GM23248 (cell line): ENCODE data around the gene RCL1.

Experiments
- EZH2 ChIP-seq: fragments of 200-600 bp; sonication (generic); IDR thresholded peaks from 2 replicates; pipeline ENCODE4 v1.6.1; 2018; ENCODE audit warnings: antibody characterized with exemption, mild to moderate bottlenecking; ENCODE audit not compliant: insufficient read depth, poor library complexity, severe bottlenecking
- EZH2phosphoT487 ChIP-seq: fragments of 200-600 bp; sonication (generic); IDR thresholded peaks from 2 replicates; pipeline ENCODE4 v1.6.1; 2018; ENCODE audit warnings: antibody characterized with exemption, moderate library complexity, mild to moderate bottlenecking, low read depth; ENCODE audit not compliant: insufficient read depth

DNA sequence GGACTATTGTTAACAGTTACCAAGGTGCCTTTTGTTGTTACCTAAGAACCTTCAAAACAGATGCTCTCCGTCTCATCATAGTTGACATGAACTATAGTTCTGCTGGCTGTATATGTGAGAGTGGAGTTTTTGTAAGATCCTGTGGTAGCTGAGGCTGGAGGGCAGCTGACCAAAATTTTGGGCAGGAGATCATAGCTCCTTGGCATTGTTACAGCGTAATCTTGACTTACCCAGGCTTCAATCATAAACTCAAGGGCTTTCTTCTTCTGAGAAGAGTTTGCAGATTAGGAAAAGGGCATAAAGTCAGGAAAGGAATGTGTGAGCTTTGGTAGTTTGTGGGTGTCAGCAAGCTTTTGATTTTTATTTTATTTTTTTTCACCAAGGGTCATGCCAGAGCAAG is 34.5 kb downstream of the RCL1 start:
- TF ChIP-seq EZH2 (no peak), EZH2phosphoT487 (no peak)
